Peyer's patch (tissue), 4 donors: Measurements from ENCODE around the gene FGFRL1.

ENCODE experiments used
- CTCF ChIP-seq, 6 experiments: fragments of 450-650 bp in 4 of 6; fragments of 200-600 bp in 2 of 6; sonication (generic) in 1 of 6; IDR thresholded peaks; one replicate each; pipeline ENCODE4 v1.5.1; 2017 to 2019; ENCODE audit warnings: antibody characterized with exemption in 6 of 6, mild to moderate bottlenecking in 3 of 6, moderate library complexity in 1 of 6
- POLR2A ChIP-seq, 2 donors: fragments of 450-650 bp; IDR thresholded peaks; one replicate each; pipeline ENCODE4 v1.5.1; 2017; ENCODE audit warnings: antibody characterized with exemption in 2 of 2, mild to moderate bottlenecking in 2 of 2, moderate library complexity in 2 of 2

GRCh38 chr4:1056671-1057402 lies 45.4 kb downstream of the FGFRL1 start:
- TF ChIP-seq CTCF (IDR thresholded peaks at IDR 0.05) (no peak), POLR2A (IDR thresholded peaks at IDR 0.05) (no peak)
